ENCODE results near the gene TMPRSS2.
"Not testable (repeated sequence)": the region's sequence is repeated elsewhere in the genome, so short reads cannot be mapped to it uniquely, and the experiment has no call there.

Gene TMPRSS2

DNA sequence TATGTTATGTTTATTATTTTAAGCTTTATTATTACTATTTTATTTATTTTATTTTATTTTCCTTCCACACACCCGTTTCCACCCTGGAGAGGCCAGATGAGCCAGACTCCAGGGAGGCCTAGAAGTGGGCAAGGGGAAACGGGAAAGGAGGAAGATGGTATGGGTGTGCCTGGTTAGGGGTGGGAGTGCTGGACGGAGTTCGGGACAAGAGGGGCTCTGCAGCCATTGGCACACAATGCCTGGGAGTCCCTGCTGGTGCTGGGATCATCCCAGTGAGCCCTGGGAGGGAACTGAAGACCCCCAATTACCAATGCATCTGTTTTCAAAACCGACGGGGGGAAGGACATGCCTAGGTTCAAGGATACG, 82.4 kb downstream of the TMPRSS2 start:
- no peak for DNase-seq

DNA sequence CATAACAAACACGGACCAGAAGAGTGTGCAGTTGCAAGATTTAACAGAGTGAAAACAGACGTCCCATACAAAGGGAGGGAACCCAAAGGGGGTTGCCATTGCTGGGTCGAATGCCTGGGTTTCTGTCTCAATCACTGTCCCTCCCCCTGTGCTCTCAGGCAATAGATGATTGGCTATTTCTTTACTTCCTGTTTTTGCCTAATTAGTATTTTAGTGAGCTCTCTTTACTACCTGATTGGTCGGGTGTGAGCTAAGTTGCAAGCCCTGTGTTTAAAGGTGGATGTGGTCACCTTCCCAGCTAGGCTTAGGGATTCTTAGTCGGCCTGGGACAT, 84.7 kb downstream of the TMPRSS2 start:
- not testable (repeated sequence) for DNase-seq

DNA sequence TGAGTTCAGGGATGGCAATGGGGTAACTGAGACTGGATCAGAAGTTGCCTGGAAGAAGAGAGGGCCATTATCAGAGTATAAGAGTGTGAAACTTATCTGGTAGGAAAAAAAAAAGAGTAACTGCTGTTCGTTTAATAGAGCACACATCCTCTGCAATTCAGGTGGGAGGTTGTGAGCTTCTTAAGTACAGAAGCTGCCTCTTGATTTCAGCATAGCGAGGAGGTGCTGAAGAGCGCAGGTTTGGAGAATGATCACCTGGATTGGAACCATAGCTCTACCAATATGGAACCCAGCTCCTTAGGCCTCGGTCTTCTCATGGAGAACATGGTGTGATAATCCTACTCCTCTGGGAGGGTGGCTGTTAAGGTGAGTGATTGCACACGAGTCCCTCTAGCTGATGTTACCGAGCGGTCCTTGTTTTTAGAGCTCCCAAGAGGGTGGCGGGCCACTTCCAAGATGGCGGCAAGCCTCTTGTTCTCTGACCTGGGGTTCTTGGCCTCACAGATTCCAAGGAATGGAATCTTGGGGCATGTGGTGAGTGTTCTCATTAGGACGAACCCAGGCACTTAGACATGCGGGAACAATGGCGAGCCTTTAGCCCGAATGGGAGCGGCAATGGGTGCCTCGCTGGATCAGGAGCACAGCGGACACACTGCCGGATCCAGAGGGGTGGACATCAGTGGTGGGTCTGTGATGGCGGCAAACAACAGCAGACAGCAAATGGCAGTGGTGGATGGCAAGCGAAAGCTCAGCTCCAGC, 85.2 kb downstream of the TMPRSS2 start:
- DNase-seq = no peak

DNA sequence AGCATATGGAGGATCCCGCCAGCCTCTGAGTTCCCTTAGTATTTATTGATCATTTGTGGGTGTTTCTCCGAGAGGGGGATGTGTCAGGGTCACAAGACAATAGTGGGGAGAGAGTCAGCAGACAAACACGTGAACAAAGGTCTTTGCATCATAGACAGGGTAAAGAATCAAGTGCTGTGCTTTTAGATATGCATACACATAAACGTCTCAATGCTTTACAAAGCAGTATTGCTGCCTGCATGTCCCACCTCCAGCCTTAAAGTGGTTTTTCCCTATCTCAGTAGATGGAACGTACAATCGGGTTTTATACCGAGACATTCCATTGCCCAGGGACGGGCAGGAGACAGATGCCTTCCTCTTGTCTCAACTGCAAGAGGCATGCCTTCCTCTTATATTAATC, 87.0 kb downstream of the TMPRSS2 start:
- DNase-seq = not testable (repeated sequence)

DNA sequence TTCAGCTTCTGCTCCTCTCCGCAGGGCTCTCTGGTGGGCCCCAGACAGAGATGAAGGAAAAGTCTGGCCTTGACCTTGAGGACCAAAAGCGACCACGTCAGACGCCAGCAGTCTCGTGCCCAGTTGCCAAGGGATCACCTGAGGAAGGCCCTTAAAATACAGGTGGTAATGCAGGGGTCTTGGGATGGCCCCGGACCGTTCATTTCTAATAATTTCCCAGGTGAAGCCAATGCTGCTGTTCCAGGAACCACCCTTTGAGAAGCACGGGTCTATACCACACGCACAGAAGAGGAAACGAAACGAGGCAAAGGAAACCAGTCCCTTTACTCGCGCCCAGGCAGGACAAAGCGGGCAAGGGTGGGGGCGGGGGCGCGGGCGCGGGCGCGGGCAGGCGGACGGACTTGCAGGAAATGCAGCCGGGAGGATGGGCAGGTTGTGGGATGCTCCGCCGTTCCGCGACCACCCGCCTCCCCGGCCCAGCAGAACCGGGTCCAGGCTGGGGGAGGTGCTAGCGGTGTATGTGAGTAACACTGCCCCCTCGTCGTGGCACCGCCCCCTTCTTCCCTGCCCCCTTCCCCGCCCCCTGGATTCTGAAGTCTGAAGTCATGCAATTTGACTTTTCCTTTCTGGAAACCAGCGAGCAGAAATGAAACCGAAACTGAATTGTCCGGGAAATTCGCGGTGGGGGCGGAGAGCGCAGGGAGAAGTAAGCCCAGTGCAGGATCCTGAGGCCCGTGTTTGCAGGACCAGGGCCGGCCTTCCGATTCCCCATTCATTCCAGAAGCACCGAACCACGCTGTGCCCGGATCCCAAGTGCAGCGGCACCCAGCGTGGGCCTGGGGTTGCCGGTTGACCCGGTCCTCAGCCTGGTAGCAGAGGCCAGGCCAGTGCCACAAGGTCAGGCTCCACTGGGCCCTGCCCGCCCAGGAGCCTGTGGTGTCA, 87.8 kb downstream of the TMPRSS2 start:
- DNase-seq = peak; percentile 36

DNA sequence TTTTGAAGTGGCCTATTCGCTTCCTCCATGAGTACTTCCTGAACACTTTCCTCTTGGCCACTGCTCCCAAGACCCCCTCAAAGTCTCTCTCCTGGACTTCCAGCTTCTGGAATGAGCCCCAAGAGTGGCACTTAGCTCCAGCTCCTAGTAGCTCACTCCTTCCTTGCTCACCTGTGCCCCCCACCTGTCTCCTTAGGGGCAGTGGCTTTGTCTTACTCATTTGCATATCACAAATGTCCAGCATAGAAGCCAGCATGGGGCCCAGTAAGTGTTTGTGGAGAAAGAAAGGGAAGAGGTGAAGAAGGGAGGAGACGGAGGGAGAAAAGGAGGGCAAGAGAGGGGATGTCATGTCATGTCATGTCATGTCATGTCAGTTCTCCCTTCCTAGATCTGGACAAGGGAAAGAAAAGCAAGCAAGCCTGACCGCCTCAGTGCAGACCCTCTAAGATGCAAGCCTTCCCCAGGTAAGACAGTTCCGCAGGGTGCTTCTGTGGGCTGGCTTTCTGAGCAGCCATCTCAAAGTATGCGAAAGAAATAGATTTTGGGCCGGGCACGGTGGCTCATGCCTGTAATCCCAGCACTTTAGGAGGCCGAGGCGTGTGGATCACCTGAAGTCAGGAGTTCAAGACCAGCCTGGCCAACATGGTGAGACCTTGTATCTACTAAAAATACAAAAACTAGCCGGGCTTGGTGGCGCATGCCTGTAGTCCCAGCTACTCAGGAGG, 88.8 kb downstream of the TMPRSS2 start:
- no peak for DNase-seq

DNA sequence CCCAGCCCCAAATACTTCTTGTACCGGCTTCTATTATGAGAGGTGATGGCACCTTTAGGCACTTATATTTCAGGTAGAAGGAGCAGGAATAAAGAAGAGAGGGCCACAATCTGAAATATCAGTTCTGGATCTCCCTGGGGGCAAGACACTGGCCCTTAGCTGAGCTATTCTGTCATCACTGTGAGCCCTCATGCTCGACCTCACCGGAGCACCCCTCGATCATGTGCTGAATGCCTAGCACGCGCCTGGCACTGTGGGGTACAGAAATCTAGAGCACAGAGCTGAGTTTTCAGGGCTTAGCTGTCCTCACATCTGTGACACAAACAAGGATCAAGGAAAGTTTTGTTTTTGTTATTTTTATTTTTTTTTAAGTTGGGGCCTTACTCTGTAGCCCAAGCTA, 89.6 kb downstream of the TMPRSS2 start:
- DNase-seq = no peak

DNA sequence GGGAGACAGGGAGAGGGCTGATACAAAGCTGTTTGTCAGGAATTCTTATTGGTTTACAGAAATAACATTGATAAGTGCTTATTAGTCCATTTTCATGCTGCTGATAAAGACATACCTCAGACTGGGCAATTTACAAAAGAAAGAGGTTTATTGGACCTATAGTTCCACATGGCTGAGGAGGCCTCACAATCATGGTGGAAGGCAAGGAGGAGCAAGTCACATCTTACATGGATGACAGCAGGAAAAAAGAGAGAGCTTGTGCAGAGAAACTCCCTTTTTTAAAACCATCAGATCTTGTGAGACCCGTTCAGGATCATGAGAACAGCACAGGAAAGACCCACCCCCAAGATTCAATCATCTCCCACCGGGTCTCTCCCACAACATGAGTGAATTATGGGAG, 90.5 kb downstream of the TMPRSS2 start:
- DNase-seq = not testable (repeated sequence)
